OCI-LY3 (cell line): Measurements from ENCODE around the gene MYLK3.

ENCODE experiments used
- EZH2phosphoT487 ChIP-seq: fragments of 200-600 bp; shearing (Covaris generic); IDR thresholded peaks from 2 replicates; pipeline ENCODE4 v1.6.1; 2018; ENCODE audit warnings: antibody characterized with exemption, mixed run types, low read depth
- TF ChIP-seq, protein P1 (sequence below): fragments of 200-600, 300-600 bp; sonication (generic); IDR thresholded peaks from 2 replicates; pipeline ENCODE4 v1.5.1; 2014; ENCODE audit warnings: antibody characterized with exemption, low read length, low read depth

DNA sequence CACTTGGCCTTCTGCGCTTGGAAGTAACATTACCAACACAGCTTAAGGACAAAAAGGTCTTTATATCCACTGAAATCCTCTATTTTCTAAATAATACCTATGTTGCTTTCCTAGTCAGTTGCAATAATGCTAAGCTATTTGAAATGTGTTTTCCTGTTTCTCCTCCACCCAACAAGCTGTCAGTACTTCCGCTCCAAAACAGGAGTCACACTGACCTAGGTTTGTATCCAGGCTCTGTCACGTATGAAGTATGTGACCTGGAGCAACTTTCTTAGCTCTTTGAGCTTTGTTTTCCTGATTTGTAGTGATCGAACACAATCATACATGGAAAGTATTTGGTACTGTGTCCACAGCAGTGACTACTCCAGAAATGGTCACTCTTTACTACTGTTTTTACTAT is 24.3 kb upstream of the MYLK3 start:
- TF ChIP-seq, protein P1, sequence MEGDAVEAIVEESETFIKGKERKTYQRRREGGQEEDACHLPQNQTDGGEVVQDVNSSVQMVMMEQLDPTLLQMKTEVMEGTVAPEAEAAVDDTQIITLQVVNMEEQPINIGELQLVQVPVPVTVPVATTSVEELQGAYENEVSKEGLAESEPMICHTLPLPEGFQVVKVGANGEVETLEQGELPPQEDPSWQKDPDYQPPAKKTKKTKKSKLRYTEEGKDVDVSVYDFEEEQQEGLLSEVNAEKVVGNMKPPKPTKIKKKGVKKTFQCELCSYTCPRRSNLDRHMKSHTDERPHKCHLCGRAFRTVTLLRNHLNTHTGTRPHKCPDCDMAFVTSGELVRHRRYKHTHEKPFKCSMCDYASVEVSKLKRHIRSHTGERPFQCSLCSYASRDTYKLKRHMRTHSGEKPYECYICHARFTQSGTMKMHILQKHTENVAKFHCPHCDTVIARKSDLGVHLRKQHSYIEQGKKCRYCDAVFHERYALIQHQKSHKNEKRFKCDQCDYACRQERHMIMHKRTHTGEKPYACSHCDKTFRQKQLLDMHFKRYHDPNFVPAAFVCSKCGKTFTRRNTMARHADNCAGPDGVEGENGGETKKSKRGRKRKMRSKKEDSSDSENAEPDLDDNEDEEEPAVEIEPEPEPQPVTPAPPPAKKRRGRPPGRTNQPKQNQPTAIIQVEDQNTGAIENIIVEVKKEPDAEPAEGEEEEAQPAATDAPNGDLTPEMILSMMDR = no peak
- TF ChIP-seq EZH2phosphoT487 = no peak
